NCI-H1105 (cell line): Measurements from ENCODE around the gene TMEM163.

Experiments
- DNase-seq: peaks from one replicate; lab custom pipeline; 2025; lab: John Stamatoyannopoulos, UW

TMEM163 gene

GRCh38 chr2:134408791-134409190 lies 310.0 kb downstream of the TMEM163 start:
- DNase-seq = no peak

- DNase-seq = no peak
Observed at GRCh38 chr2:134408386-134408785, 310.4 kb downstream of the TMEM163 start.

DNA sequence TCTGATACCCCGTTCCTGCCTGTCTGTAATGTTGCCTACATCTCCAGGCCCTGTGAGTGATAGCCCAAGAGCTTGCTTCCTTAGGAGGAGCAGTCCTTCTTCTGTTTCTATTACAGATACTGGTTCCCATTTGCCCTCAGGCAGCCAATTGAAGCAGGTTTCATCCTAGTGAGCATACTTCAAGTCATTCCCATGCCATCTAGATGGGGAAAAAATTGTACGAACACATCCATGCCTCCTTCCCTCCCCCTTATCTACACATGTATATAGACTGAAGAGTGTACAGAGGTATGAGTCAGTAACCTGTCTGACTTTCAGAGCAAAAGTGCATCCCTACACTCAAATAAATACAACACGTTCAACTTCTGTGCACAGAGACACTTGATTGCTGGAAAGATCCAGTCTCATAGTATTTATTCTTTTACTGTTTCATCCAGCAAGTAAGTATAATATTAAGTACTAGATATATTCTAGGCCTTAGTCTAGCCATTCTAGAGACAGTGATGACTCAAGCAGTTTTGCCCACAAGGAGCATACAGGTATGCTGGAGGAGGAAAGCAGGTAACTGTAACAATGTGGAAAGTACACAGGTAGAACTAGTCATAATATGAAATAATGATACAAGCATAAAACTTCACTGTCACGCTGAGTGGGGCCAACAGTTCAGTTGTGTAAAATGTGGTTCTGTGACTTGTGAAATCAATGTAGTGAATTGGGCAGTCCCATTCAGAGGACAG lies 311.5 kb downstream of the TMEM163 start:
- DNase-seq = no peak

DNA sequence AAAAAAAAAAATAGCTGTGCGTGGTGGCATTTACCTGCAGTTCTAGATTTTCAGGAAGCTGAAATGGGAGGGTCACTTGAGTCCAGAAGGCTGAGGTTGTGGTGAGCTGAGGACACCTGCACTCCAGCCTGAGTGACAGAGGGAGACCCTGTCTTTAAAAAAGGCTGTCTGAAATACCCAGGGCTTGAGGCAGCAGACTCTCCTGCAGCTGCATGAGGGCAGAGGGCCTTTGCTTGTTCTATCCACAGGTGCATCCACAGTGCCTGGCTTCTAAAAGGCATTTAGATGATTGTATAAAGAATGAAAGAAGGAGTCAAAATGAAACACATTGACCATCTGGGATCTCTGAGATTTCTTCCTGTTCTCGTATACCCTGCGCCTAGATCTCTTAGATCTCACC lies 312.1 kb downstream of the TMEM163 start:
- DNase-seq = no peak

- no peak for DNase-seq
Observed at GRCh38 chr2:134406311-134406710, 312.5 kb downstream of the TMEM163 start.
